ENCODE results near the gene IFT88.

GRCh38 chr13:20666948-20667347 is 100.0 kb downstream of the IFT88 start:
- TF ChIP-seq CTCF (IDR thresholded peaks at IDR 0.05) (no peak), POLR2A (IDR thresholded peaks at IDR 0.05) (no peak), POLR2AphosphoS5 (IDR thresholded peaks at IDR 0.05) (no peak), EP300 (IDR thresholded peaks at IDR 0.05) (no peak)
